HepG2 (cell line): ENCODE measurements around the gene SIGLEC7. TPM values are rescaled to one million over a fixed set of nuclear protein-coding genes. Genes with fewer than 3 reads are reported as not detected.

ENCODE experiments used
- ATAC-seq: fragments of 200-7000 bp; cut with Tn5 transposase; 3 replicates; pipeline ENCODE4 v1.9.1; 2020; ENCODE audit warnings: mild to moderate bottlenecking, moderate library complexity
- BruUV-seq: library from RNA; stranded (reverse); fragments of 400-500 nt; replicated peaks from 2 replicates; lab custom pipeline; 2021; lab: Mats Ljungman, UMichigan
- CTCF ChIA-PET: fragments of 300-600 bp; formaldehyde crosslinking; extraction: SDS; loops from one replicate; lab custom pipeline; 2021; ENCODE audit warnings: low total read pairs, inconsistent platforms, low intra/inter-chr PET ratio; lab: Yijun Ruan, JAX
- POLR2A ChIA-PET: fragments of 350-600 bp; sonication (Branson Sonifier 250); formaldehyde crosslinking; loops from one replicate; lab custom pipeline; 2020; ENCODE audit warnings: antibody characterized with exemption, inconsistent platforms; lab: Yijun Ruan, JAX
- DNase-seq: peaks from one replicate; pipeline ENCODE4 v3.0.0-alpha.2; 2015; ENCODE audit warnings: low spot score
- FAIRE-seq: peaks from 3 replicates; lab custom pipeline; 2011; peaks lifted over from hg19 to GRCh38; lab: Jason Lieb, UNC
- H2AFZ ChIP-seq: one replicate; pipeline ENCODE4 v1.6.1; 2011; ENCODE audit warnings: low read length, inconsistent platforms
- H3K27ac ChIP-seq: fragments of 300-600 bp; 3 replicates; pipeline ENCODE4 v1.8.0; 2011; ENCODE audit warnings: mixed run types, mild to moderate bottlenecking, mixed read lengths, low read length, inconsistent platforms; ENCODE audit not compliant: insufficient read depth; ENCODE audit errors: extremely low read length
- H3K27me3 ChIP-seq, 2 experiments: fragments of 200-600 bp in 1 of 2; 2 replicates in 1 of 2; 3 replicates in 1 of 2; pipeline versions ENCODE4 v1.6.0 to v1.8.0; 2011; ENCODE audit warnings: low read length in 2 of 2, mild to moderate bottlenecking in 2 of 2, moderate library complexity in 2 of 2, inconsistent platforms in 1 of 2; ENCODE audit not compliant: insufficient read depth in 2 of 2, control insufficient read depth in 1 of 2
- H3K36me3 ChIP-seq, 2 experiments: fragments of 200-600 bp in 1 of 2; replicated peaks in 1 of 2; 2 replicates in 1 of 2; 3 replicates in 1 of 2; pipeline versions ENCODE4 v1.5.1 to v1.8.0; 2011; ENCODE audit warnings: low read length in 2 of 2, inconsistent platforms in 1 of 2; ENCODE audit not compliant: insufficient read depth in 2 of 2, control insufficient read depth in 1 of 2
- H3K4me1 ChIP-seq: 2 replicates; pipeline ENCODE4 v1.5.1; 2012; ENCODE audit warnings: low read length, inconsistent platforms; ENCODE audit not compliant: insufficient read depth
- H3K4me2 ChIP-seq: 2 replicates; pipeline ENCODE4 v1.6.0; 2011; ENCODE audit warnings: low read depth, low read length, inconsistent platforms
- H3K4me3 ChIP-seq, 3 experiments: fragments of 200-600 bp in 1 of 3; sonication (generic), shearing (Covaris generic) in 1 of 3; replicated peaks in 1 of 3; 2 replicates each; pipeline ENCODE4 v1.5.1; 2011 to 2016; ENCODE audit warnings: low read length in 3 of 3, inconsistent platforms in 2 of 3, low read depth in 2 of 3, mild to moderate bottlenecking in 2 of 3, control low read depth in 1 of 3, mixed read lengths in 1 of 3; ENCODE audit not compliant: insufficient read depth in 1 of 3
- H3K79me2 ChIP-seq: one replicate; pipeline ENCODE4 v1.6.1; 2011; ENCODE audit warnings: low read length, inconsistent platforms; ENCODE audit not compliant: insufficient read depth
- H3K9ac ChIP-seq: 2 replicates; pipeline ENCODE4 v1.6.0; 2011; ENCODE audit warnings: mild to moderate bottlenecking, low read depth, low read length, inconsistent platforms; ENCODE audit not compliant: insufficient read depth
- H3K9me3 ChIP-seq: 2 replicates; pipeline ENCODE4 v1.5.1; 2012; ENCODE audit warnings: mild to moderate bottlenecking, low read length
- H4K20me1 ChIP-seq: 2 replicates; pipeline ENCODE4 v1.6.0; 2011; ENCODE audit warnings: inconsistent platforms, mild to moderate bottlenecking, low read length, moderate library complexity; ENCODE audit not compliant: insufficient read depth
- HNRNPUL1 ChIP-seq: fragments of 200-400 bp; formaldehyde crosslinking; IDR thresholded peaks from 2 replicates; pipeline ENCODE4 v1.6.1; 2017; ENCODE audit warnings: low read depth, mild to moderate bottlenecking, low read length, moderate library complexity
- JUNB ChIP-seq: sonication (generic); formaldehyde crosslinking; IDR thresholded peaks from 2 replicates; pipeline ENCODE4 v1.8.0; 2022; ENCODE audit warnings: missing genetic modification reagents, mild to moderate bottlenecking, borderline replicate concordance
- NFE2 ChIP-seq: sonication (generic); formaldehyde crosslinking; IDR thresholded peaks from 2 replicates; pipeline ENCODE4 v1.4.0; 2020; ENCODE audit warnings: missing genetic modification reagents
- RFX3 ChIP-seq: IDR thresholded peaks from 2 replicates; pipeline ENCODE4 v1.6.1; 2016; ENCODE audit warnings: missing biosample characterization, missing genetic modification reagents
- TFDP2 ChIP-seq: sonication (generic); formaldehyde crosslinking; IDR thresholded peaks from 2 replicates; pipeline ENCODE4 v1.4.0; 2020; ENCODE audit warnings: missing genetic modification reagents
- TGIF2 ChIP-seq: IDR thresholded peaks from 2 replicates; pipeline ENCODE4 v1.6.1; 2016; ENCODE audit warnings: control low read depth, missing compliant biosample characterization
- ZNF510 ChIP-seq: sonication (generic); formaldehyde crosslinking; IDR thresholded peaks from 2 replicates; pipeline ENCODE4 v1.4.0; 2020; ENCODE audit warnings: low read depth, mild to moderate bottlenecking, missing genetic modification reagents
- WGBS: methylation state at CpG from one replicate; pipeline ENCODE4 v1.1.6; 2017; ENCODE audit warnings: low lambda C conversion rate; 5-methylcytosine and 5-hydroxymethylcytosine counted together
- in situ Hi-C: cut with HindIII; loops from 2 replicates; pipeline ENCODE4 v1.10.0; 2017; ENCODE audit warnings: low pct_unique_long_range_greater_than_20kb; ENCODE audit not compliant: extremely low pct_ligation_motif_present
- intact Hi-C: fragments of 100-400 bp; cut with micrococcal nuclease; formaldehyde crosslinking; loops from one replicate; pipeline ENCODE4 v1.10.0; 2022; ENCODE audit not compliant: unreplicated experiment
- polyA plus RNA-seq, 8 experiments: library from polyadenylated mRNA; depleted of rRNA in 3 of 8; stranded (reverse) in 7 of 8; unstranded in 1 of 8; fragments of >200 nt; fragmentation: Illumina TruSeq in 4 of 8; extraction: Trizol in 4 of 8; gene quantifications; 2 replicates each; pipeline versions ENCODE4 v1.2.1 to v1.2.3, GENCODE V29; 2011 to 2016; ENCODE audit warnings: low read depth in 4 of 8, missing spikeins in 1 of 8, mixed read lengths in 1 of 8; ENCODE audit not compliant: insufficient read depth in 1 of 8
- total RNA-seq, 5 experiments: library from RNA; depleted of rRNA; stranded (reverse); fragments of >200 nt; fragmentation: Illumina TruSeq; extraction: Trizol; gene quantifications; 2 replicates each; pipeline ENCODE4 v1.2.3, GENCODE V29; 2016; ENCODE audit warnings: low read depth in 1 of 5
- TF ChIP-seq, protein P1 (sequence below): sonication (generic); formaldehyde crosslinking; IDR thresholded peaks from one replicate; pipeline ENCODE4 v1.5.1; 2020; ENCODE audit warnings: mild to moderate bottlenecking, missing genetic modification reagents; ENCODE audit errors: not compliant biosample characterization
- TF ChIP-seq, protein P2 (sequence below): sonication (generic); formaldehyde crosslinking; conservative IDR thresholded peaks from 2 replicates; pipeline ENCODE4 v1.8.0; 2022; ENCODE audit warnings: low read depth, missing genetic modification reagents
- TF ChIP-seq, protein P3 (sequence below): conservative IDR thresholded peaks from 2 replicates; pipeline ENCODE4 v1.6.1; 2018; ENCODE audit warnings: missing genetic modification reagents

Gene SIGLEC7
- total and polyA plus RNA-seq, 2 of the 13 experiments (the other 11 are each of a cell fraction or from before 2014, with no cell fraction given): not detected

- Histone ChIP-seq H3K4me1 (no peaks in the 10 kb centered on the region), H4K20me1 (no peaks in the 10 kb centered on the region), H3K27me3 (peaks cover 0 to 39% of the 10 kb centered on the region in 2 experiments; a peak in 3 of 5 replicates), H3K27ac (no peak overlapping the region), H3K9ac (no peak overlapping the region), H3K79me2 (no peaks in the 10 kb centered on the region), H3K9me3 (no peaks in the 10 kb centered on the region), H3K4me3 (no peak overlapping the region), H3K4me2 (no peak overlapping the region), H3K36me3 (no peaks in the 10 kb centered on the region), H2AFZ (no peak overlapping the region)
- no peak for TF ChIP-seq TFDP2 (CRISPR knock-in tag)
- TF ChIP-seq, protein P1, sequence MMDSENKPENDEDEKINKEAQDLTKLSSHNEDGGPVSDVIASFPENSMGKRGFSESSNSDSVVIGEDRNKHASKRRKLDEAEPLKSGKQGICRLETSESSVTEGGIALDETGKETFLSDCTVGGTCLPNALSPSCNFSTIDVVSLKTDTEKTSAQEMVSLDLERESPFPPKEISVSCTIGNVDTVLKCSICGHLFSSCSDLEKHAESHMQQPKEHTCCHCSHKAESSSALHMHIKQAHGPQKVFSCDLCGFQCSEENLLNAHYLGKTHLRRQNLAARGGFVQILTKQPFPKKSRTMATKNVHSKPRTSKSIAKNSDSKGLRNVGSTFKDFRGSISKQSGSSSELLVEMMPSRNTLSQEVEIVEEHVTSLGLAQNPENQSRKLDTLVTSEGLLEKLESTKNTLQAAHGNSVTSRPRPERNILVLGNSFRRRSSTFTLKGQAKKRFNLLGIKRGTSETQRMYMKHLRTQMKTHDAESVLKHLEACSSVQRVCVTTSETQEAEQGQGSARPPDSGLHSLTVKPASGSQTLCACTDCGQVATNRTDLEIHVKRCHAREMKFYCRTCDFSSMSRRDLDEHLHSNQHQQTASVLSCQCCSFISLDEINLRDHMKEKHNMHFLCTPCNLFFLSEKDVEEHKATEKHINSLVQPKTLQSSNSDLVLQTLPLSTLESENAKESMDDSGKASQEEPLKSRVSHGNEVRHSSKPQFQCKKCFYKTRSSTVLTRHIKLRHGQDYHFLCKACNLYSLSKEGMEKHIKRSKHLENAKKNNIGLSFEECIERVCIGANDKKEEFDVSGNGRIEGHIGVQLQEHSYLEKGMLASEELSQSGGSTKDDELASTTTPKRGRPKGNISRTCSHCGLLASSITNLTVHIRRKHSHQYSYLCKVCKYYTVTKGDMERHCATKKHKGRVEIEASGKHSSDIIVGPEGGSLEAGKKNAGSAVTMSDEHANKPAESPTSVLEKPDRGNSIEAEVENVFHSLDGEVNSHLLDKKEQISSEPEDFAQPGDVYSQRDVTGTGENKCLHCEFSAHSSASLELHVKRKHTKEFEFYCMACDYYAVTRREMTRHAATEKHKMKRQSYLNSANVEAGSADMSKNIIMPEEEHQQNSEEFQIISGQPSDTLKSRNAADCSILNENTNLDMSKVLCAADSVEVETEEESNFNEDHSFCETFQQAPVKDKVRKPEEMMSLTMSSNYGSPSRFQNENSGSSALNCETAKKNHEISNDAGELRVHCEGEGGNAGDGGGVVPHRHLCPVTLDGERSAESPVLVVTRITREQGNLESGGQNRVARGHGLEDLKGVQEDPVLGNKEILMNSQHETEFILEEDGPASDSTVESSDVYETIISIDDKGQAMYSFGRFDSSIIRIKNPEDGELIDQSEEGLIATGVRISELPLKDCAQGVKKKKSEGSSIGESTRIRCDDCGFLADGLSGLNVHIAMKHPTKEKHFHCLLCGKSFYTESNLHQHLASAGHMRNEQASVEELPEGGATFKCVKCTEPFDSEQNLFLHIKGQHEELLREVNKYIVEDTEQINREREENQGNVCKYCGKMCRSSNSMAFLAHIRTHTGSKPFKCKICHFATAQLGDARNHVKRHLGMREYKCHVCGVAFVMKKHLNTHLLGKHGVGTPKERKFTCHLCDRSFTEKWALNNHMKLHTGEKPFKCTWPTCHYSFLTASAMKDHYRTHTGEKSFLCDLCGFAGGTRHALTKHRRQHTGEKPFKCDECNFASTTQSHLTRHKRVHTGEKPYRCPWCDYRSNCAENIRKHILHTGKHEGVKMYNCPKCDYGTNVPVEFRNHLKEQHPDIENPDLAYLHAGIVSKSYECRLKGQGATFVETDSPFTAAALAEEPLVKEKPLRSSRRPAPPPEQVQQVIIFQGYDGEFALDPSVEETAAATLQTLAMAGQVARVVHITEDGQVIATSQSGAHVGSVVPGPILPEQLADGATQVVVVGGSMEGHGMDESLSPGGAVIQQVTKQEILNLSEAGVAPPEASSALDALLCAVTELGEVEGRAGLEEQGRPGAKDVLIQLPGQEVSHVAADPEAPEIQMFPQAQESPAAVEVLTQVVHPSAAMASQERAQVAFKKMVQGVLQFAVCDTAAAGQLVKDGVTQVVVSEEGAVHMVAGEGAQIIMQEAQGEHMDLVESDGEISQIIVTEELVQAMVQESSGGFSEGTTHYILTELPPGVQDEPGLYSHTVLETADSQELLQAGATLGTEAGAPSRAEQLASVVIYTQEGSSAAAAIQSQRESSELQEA (CRISPR knock-in tag): no peak
- TF ChIP-seq RFX3: no peak
- no peak for TF ChIP-seq NFE2
- TF ChIP-seq TGIF2 (CRISPR knock-in tag): no peak
- no peak for TF ChIP-seq JUNB (CRISPR knock-in tag)
- TF ChIP-seq, protein P2, sequence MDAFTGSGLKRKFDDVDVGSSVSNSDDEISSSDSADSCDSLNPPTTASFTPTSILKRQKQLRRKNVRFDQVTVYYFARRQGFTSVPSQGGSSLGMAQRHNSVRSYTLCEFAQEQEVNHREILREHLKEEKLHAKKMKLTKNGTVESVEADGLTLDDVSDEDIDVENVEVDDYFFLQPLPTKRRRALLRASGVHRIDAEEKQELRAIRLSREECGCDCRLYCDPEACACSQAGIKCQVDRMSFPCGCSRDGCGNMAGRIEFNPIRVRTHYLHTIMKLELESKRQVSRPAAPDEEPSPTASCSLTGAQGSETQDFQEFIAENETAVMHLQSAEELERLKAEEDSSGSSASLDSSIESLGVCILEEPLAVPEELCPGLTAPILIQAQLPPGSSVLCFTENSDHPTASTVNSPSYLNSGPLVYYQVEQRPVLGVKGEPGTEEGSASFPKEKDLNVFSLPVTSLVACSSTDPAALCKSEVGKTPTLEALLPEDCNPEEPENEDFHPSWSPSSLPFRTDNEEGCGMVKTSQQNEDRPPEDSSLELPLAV: no peak
- TF ChIP-seq, protein P3, sequence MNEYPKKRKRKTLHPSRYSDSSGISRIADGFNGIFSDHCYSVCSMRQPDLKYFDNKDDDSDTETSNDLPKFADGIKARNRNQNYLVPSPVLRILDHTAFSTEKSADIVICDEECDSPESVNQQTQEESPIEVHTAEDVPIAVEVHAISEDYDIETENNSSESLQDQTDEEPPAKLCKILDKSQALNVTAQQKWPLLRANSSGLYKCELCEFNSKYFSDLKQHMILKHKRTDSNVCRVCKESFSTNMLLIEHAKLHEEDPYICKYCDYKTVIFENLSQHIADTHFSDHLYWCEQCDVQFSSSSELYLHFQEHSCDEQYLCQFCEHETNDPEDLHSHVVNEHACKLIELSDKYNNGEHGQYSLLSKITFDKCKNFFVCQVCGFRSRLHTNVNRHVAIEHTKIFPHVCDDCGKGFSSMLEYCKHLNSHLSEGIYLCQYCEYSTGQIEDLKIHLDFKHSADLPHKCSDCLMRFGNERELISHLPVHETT: no peak
- no peak for TF ChIP-seq ZNF510 (CRISPR knock-in tag)
- TF ChIP-seq HNRNPUL1: no peak
- no TSS peak for BruUV-seq
- POLR2A ChIA-PET: no interaction called here
- in situ Hi-C loops (no loop called here), intact Hi-C loops (no loop called here)
- no peak for ATAC-seq
- no peak for DNase-seq
- 13% methylated on average over 4 of the region's 6 CpGs for WGBS
- FAIRE-seq: no peak
- CTCF ChIA-PET: no interaction called here
Observed at GRCh38 chr19:51114087-51114729, 27.9 kb upstream of the SIGLEC7 start.
